GM19455 (cell line): ENCODE results near the gene PRKCA.
"Not testable (repeated sequence)": the region's sequence is repeated elsewhere in the genome, so short reads cannot be mapped to it uniquely, and the experiment has no call there.

Experiments used
- ATAC-seq: cut with Tn5 transposase; IDR thresholded peaks from one replicate; pipeline ENCODE4 v1.9.1; 2021; ENCODE audit not compliant: unreplicated experiment

PRKCA gene

DNA sequence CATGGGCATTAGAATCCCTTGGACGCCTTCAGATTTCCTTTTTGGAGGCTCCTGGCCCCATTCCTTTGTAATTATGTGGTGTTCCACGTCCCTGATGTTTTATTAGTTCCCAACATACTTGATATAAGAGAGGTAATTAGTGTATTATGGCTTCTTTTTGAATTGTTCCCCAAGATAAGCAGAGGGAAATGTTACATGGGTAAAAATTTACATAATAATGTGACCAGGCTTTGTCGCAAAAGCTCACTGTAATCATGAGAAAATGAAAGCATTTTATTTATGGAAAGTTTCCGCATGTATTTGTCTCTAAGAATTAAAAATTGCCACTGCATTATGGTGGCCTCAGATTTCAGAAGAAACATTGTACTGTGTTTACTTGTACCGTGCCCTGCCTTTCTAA is 177.8 kb downstream of the PRKCA start:
- ATAC-seq = no peak

- no peak for ATAC-seq
These were observed 178.4 kb downstream of the PRKCA start for GRCh38 chr17:66480802-66481201.

- ATAC-seq = no peak
These were observed 178.9 kb downstream of the PRKCA start for GRCh38 chr17:66481271-66481670.

- no peak for ATAC-seq
These were observed 181.5 kb downstream of the PRKCA start for GRCh38 chr17:66483906-66484305.

GRCh38 chr17:66485309-66485947 is 183.0 kb downstream of the PRKCA start:
- no peak for ATAC-seq

- no peak for ATAC-seq
These were observed 184.7 kb downstream of the PRKCA start for GRCh38 chr17:66487121-66487520.

DNA sequence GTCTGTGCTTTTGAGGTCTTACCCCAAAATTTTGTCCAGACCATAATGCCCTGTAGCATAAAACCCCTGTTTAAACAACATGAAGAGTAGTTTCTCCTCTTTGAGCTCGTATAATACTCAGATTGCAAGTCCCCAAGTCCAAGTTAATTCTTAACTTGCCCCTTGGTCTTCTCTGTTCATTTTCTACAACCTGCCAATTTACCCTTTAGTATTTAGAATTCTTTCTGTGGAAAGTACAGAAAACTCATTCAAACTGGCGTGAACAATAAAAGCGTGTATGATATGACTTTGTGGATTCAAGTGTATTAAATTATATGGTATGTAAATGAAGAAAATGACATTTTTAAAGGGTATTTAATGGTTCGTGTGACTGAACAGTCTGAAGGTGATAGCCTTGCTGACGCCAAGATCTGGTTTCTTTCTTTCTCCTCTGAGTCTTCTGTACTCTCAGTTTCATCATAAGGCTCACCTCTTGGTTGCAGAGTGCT is 185.6 kb downstream of the PRKCA start:
- ATAC-seq = no peak

DNA sequence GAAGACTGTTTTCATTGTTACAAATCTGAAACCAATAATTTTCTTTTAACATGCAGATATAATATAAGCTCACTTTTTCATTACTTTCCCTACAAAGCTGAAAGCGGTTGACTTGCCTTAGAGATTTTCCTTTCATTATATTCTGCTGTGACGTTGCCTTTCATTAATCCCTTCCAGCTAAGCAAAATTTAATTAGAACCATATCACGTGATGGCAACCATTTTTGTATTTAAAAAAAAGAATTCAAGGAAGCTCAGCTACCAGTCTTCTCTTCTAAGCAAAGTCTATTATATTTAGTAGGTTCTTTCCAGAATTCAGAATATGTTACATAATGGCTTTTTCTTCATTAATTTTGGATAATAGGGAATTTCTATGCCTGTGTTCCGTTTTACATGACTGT is 186.5 kb downstream of the PRKCA start:
- ATAC-seq = no peak

- ATAC-seq = not testable (repeated sequence)
These were observed 187.2 kb downstream of the PRKCA start for GRCh38 chr17:66489576-66489975.

DNA sequence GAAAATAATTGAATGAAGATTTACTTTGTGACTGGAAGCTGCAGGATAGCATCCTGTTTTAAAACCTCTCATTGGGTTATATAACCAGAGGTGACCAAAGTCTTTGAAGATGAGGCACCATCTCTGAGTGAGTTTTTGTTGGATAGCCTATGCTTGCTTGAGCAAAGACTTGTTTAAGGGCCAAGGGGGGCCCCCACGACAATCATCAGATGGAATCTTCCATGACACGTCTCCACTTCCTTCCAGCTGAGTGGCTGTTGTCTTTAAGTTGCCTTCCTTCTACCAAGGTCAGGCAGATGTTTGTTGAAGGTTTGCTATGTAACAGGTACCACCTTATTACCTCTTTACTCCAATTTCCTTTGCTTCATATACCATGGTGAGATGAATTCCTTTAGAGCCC is 188.8 kb downstream of the PRKCA start:
- no peak for ATAC-seq

GRCh38 chr17:66491665-66492064 is 189.3 kb downstream of the PRKCA start:
- ATAC-seq = no peak

- no peak for ATAC-seq
These were observed 189.7 kb downstream of the PRKCA start for GRCh38 chr17:66492080-66492479.

DNA sequence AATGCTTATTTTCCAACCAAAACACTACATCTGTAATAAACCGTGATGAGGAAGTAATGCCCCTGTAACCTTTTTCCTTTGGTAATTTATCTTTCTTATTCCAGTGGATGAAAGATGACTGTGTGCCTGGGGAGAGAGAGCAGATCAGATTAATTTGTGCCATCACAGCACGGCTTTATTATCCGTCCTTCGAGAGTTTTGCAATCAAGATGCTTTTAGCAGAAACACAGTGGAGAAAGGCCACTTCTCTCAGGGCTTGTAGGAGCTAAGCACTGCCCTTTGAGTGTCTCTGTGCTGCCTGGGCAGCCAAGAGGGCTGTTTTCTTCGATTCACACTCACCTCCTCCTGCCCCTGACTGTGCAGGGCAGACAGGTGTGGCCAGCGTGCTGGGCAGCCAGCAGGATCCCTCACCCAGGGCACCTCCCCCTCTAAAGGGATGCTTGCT is 190.2 kb downstream of the PRKCA start:
- no peak for ATAC-seq

- no peak for ATAC-seq
These were observed 191.0 kb downstream of the PRKCA start for GRCh38 chr17:66493283-66494019.

DNA sequence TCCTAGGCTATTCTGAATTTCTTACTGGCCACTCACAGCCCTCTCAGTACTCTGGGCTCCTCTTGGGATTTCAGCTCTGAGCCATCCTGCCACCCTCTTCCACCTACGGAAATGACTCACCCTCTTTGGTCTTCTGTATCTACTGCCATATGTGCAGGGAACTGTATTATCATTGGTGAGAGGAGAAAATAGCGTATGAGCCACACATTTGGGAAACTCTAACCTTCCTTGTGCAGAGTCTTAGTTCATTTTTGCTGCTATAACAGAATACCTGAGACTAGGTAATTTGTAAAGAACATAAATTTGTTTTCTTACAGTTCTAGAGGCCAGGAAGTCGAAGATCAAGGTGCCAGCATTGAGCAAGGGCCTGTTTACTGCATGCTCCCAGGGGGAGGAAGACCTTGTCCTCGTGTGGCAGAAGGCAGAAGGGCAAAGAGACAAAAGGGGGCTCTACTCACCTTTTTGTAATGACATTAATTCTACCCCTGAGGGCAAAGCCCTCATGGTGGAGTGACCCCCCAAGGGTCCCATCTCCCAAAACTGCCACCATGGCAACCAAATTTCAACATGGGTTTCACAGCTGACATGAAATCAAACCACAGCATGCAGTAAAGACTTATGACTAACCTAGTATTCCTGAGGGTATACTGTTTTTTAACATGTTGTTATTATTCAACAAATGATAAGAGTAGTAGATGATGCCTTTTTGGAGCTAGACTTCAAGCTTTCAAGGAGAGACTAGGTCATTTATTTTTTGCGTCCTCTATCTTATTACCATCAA is 191.8 kb downstream of the PRKCA start:
- no peak for ATAC-seq

DNA sequence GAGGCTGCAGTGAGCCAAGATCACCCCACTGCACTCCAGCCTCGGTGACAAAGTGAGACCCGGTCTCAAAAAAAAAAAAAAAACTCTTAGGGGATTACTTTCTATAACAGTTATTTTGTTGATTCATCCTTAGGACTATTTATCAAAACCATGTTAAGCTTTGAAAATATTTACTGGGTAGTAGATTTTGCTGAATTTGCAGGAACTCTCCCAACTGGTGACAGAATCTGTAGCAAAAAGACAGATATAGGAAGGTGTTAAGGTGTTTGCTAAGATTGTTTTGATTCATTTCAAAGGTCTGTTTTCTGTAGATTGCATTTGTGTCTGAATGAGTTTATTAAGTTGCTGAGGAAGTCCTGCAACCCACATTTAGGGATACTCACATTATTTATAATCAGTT is 192.6 kb downstream of the PRKCA start:
- ATAC-seq = no peak

- ATAC-seq = no peak
These were observed 193.9 kb downstream of the PRKCA start for GRCh38 chr17:66496306-66496705.

DNA sequence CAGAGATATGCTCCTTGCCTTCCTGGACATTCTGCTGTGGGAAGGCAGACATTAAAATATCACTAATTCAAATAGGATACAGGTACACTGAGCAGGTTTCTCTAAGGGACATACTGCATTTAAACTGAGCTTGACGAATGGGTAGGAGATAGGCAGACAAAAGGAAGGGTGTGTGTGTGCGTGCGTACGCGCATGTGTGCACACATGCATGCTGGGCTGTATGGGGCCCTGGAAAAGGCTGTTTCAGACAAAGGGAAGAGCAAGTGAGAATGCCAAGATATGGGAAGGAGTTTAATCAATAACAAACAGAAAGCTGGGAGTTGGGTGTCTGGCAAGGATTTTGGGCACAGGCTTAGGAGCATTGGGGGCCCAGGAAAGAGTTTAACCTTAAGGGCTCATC is 196.2 kb downstream of the PRKCA start:
- ATAC-seq = no peak

- ATAC-seq = no peak
These were observed 204.2 kb downstream of the PRKCA start for GRCh38 chr17:66506641-66507040.

- ATAC-seq = no peak
These were observed 204.9 kb downstream of the PRKCA start for GRCh38 chr17:66507103-66507923.
